AML-193 (cell line): ENCODE data around the gene SUPV3L1.
"Not testable (repeated sequence)": the region's sequence is repeated elsewhere in the genome, so short reads cannot be mapped to it uniquely, and the experiment has no call there.

ENCODE experiments used
- DNase-seq, 2 experiments: peaks; one replicate each; lab custom pipeline; 2025; lab: John Stamatoyannopoulos, UW

Gene SUPV3L1

GRCh38 chr10:69230128-69230527, 50.1 kb downstream of the SUPV3L1 start:
- DNase-seq: no peak

- DNase-seq: no peak
Measured at GRCh38 chr10:69232252-69232651, 52.2 kb downstream of the SUPV3L1 start.

GRCh38 chr10:69232736-69233480, 52.9 kb downstream of the SUPV3L1 start:
- no peak for DNase-seq

- DNase-seq: no peak
Measured at GRCh38 chr10:69234447-69234846, 54.4 kb downstream of the SUPV3L1 start.

GRCh38 chr10:69237528-69238159, 57.6 kb downstream of the SUPV3L1 start:
- peak; percentile 70 to 73 for DNase-seq

GRCh38 chr10:69239136-69239535, 59.1 kb downstream of the SUPV3L1 start:
- no peak for DNase-seq

GRCh38 chr10:69239816-69240434, 59.9 kb downstream of the SUPV3L1 start:
- DNase-seq: peak; percentile 23 to 64

- no peak for DNase-seq
Measured at GRCh38 chr10:69240455-69240854, 60.4 kb downstream of the SUPV3L1 start.

GRCh38 chr10:69241575-69241974, 61.5 kb downstream of the SUPV3L1 start:
- DNase-seq: no peak

GRCh38 chr10:69242040-69242851, 62.2 kb downstream of the SUPV3L1 start:
- no peak for DNase-seq

- no peak for DNase-seq
Measured at GRCh38 chr10:69242852-69243212, 62.8 kb downstream of the SUPV3L1 start.

GRCh38 chr10:69243817-69244216, 63.8 kb downstream of the SUPV3L1 start:
- no peak for DNase-seq

GRCh38 chr10:69246036-69246435, 66.0 kb downstream of the SUPV3L1 start:
- DNase-seq: no peak

- DNase-seq: no peak
Measured at GRCh38 chr10:69246581-69247312, 66.7 kb downstream of the SUPV3L1 start.

GRCh38 chr10:69247313-69247710, 67.3 kb downstream of the SUPV3L1 start:
- DNase-seq: no peak

GRCh38 chr10:69248117-69248730, 68.2 kb downstream of the SUPV3L1 start:
- no peak for DNase-seq

GRCh38 chr10:69250041-69250440, 70.0 kb downstream of the SUPV3L1 start:
- DNase-seq: no peak

GRCh38 chr10:69251417-69251816, 71.4 kb downstream of the SUPV3L1 start:
- not testable (repeated sequence) for DNase-seq

- no peak for DNase-seq
Measured at GRCh38 chr10:69253171-69253570, 73.1 kb downstream of the SUPV3L1 start.

GRCh38 chr10:69254877-69255276, 74.8 kb downstream of the SUPV3L1 start:
- DNase-seq: no peak
